GM21381 (cell line): ENCODE results near the gene QRICH1.

Source experiments
- ATAC-seq: cut with Tn5 transposase; IDR thresholded peaks from one replicate; pipeline ENCODE4 v1.9.1; 2021; ENCODE audit warnings: mild to moderate bottlenecking, moderate library complexity; ENCODE audit not compliant: unreplicated experiment

Gene QRICH1

GRCh38 chr3:49035281-49035680 is 58.6 kb downstream of the QRICH1 start:
- ATAC-seq, result no peak

- no peak for ATAC-seq
Measured at GRCh38 chr3:49034650-49035049, 59.2 kb downstream of the QRICH1 start.

- no peak for ATAC-seq
Measured at GRCh38 chr3:49032646-49033304, 61.1 kb downstream of the QRICH1 start.

GRCh38 chr3:49030321-49030720 is 63.5 kb downstream of the QRICH1 start:
- ATAC-seq, result no peak

GRCh38 chr3:49029563-49029884 is 64.3 kb downstream of the QRICH1 start:
- no peak for ATAC-seq

GRCh38 chr3:49028673-49029562 is 65.0 kb downstream of the QRICH1 start, which contains the start of gene IMPDH2:
TSS of gene IMPDH2 (minus strand) at chr3:49029398. CDS start at chr3:49029350, 48 bp downstream.
- ATAC-seq, result peak; percentile 92

- no peak for ATAC-seq
Measured at GRCh38 chr3:49028298-49028672, 65.6 kb downstream of the QRICH1 start.

GRCh38 chr3:49027634-49028033 is 66.2 kb downstream of the QRICH1 start:
- ATAC-seq, result no peak

GRCh38 chr3:49026536-49026935 is 67.3 kb downstream of the QRICH1 start:
- ATAC-seq, result no peak

- ATAC-seq, result no peak
Measured at GRCh38 chr3:49025793-49026520, 67.9 kb downstream of the QRICH1 start.

GRCh38 chr3:49025005-49025792 is 68.7 kb downstream of the QRICH1 start:
- ATAC-seq, result no peak

GRCh38 chr3:49024449-49024848 is 69.4 kb downstream of the QRICH1 start:
- ATAC-seq, result no peak

GRCh38 chr3:49023775-49024174 is 70.1 kb downstream of the QRICH1 start:
- no peak for ATAC-seq

GRCh38 chr3:49022688-49023171 is 71.1 kb downstream of the QRICH1 start:
- no peak for ATAC-seq

GRCh38 chr3:49021813-49022687 is 71.8 kb downstream of the QRICH1 start, which contains the start of gene NDUFAF3:
TSS of gene NDUFAF3 (plus strand) at chr3:49022121. CDS start at chr3:49022145, 24 bp downstream.
- peak; percentile 57 for ATAC-seq

GRCh38 chr3:49021213-49021812 is 72.6 kb downstream of the QRICH1 start:
- peak; percentile 45 for ATAC-seq

GRCh38 chr3:49020330-49021212 is 73.3 kb downstream of the QRICH1 start:
- ATAC-seq, result peak; percentile 2

GRCh38 chr3:49019941-49020329 is 73.9 kb downstream of the QRICH1 start:
- ATAC-seq, result no peak
